ENCODE measurements around the gene PPIE.

PPIE gene

DNA sequence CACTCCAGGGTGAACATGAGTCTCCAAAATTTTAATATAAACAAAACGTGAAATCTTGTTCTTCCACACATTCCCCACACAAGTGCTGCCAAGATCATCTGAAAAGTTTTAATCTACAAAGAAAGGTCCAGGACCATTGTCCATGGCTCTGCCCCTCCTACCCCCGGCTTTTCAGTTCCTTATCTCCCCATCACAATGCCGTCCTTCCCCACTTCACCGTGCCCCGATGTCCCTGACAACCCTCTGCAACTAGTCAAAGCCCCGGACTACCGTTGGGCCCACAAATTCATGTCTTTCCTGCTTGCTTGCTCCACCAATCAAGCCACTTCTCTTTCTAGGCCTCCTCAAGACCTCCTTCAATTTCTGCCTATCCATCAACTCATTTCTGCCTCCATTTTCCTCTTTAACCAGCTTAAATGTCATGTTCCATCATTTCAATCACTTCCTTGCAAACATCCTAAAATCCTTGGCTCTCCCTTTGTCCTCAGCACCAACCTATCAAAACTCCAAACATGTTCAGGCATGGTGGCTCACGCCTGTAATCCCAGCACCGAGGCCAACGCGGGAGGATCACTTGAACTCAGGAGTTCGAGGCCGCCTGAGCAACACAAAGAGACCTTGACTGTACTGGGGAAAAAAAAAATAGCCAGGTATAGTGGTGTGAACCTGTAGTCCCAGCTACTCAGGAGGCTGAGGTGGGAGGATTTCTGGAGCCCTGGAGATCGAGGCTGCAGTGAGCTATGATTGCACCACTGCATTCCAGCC lies 64.0 kb downstream of the PPIE start:
- H2AFZ ChIP-seq (ENCODE audit: low read depth, low read length) = no peak overlapping the region
- no peak overlapping the region for H3K9ac ChIP-seq (ENCODE audit: low read length)
- no peak for DNase-seq
- no peaks in the 10 kb centered on the region for H3K36me3 ChIP-seq (ENCODE audit: control insufficient read depth in 1 of 2, insufficient read depth in 2 of 2, low read depth in 1 of 2, low read length in 2 of 2)
- peaks cover 2% of the 10 kb centered on the region for H3K9me3 ChIP-seq (ENCODE audit: control insufficient read depth, low read length)
- no peak overlapping the region for H4K91ac ChIP-seq (ENCODE audit: low read length)
- no peak overlapping the region for H2BK12ac ChIP-seq (ENCODE audit: low read length in 2 of 2)
- no peak overlapping the region for H2BK120ac ChIP-seq (ENCODE audit: low read depth, low read length)
- no peak overlapping the region for H2BK15ac ChIP-seq (ENCODE audit: low read depth, poor library complexity, severe bottlenecking)
- no peak overlapping the region for H3K18ac ChIP-seq (ENCODE audit: low read depth in 1 of 2, low read length in 2 of 2)
- H3K27me3 ChIP-seq (ENCODE audit: control insufficient read depth in 1 of 2, insufficient read depth in 1 of 2, low read length in 2 of 2) = peaks cover 0 to 5% of the 10 kb centered on the region in 2 experiments
- H3K4me1 ChIP-seq (ENCODE audit: control insufficient read depth, insufficient read depth, low read depth, low read length) = peaks cover 4% of the 10 kb centered on the region
- WGBS = 89% methylated on average over 14 of the region's 14 CpGs
- no peak overlapping the region for H4K8ac ChIP-seq (ENCODE audit: low read length)
- no peak overlapping the region for H3K14ac ChIP-seq (ENCODE audit: low read length in 2 of 2)
- H3K4me2 ChIP-seq (ENCODE audit: low read length, poor library complexity, severe bottlenecking) = no peak overlapping the region
- no peak overlapping the region for H2AK5ac ChIP-seq (ENCODE audit: low read length, severe bottlenecking)
- no peak overlapping the region for H3K4me3 ChIP-seq (ENCODE audit: insufficient read depth in 1 of 2, low read depth in 1 of 2, low read length in 2 of 2)
- no peak overlapping the region for H3K4ac ChIP-seq (ENCODE audit: low read depth in 1 of 2, low read length in 2 of 2)
- no peak overlapping the region for H3K27ac ChIP-seq (ENCODE audit: low read length, poor library complexity, severe bottlenecking)
- H3K23ac ChIP-seq (ENCODE audit: low read length in 2 of 2) = no peak overlapping the region
- H3K79me1 ChIP-seq (replicated peaks; ENCODE audit: low read length, poor library complexity, severe bottlenecking) = no peaks in the 10 kb centered on the region
- no peak overlapping the region for H2BK5ac ChIP-seq (ENCODE audit: low read depth, low read length, poor library complexity, severe bottlenecking)

- H3K36me3 ChIP-seq (ENCODE audit: control insufficient read depth in 1 of 2, insufficient read depth in 2 of 2, low read depth in 1 of 2, low read length in 2 of 2) = no peaks in the 10 kb centered on the region
- no peak overlapping the region for H2AK5ac ChIP-seq (ENCODE audit: low read length, severe bottlenecking)
- no peak overlapping the region for H3K18ac ChIP-seq (ENCODE audit: low read depth in 1 of 2, low read length in 2 of 2)
- no peak overlapping the region for H2AFZ ChIP-seq (ENCODE audit: low read depth, low read length)
- no peak overlapping the region for H2BK15ac ChIP-seq (ENCODE audit: low read depth, poor library complexity, severe bottlenecking)
- H3K79me1 ChIP-seq (replicated peaks; ENCODE audit: low read length, poor library complexity, severe bottlenecking) = no peaks in the 10 kb centered on the region
- no peak overlapping the region for H3K23ac ChIP-seq (ENCODE audit: low read length in 2 of 2)
- 97% methylated on average over 2 of the region's 2 CpGs for WGBS
- no peak overlapping the region for H3K4me2 ChIP-seq (ENCODE audit: low read length, poor library complexity, severe bottlenecking)
- H4K91ac ChIP-seq (ENCODE audit: low read length) = no peak overlapping the region
- peaks cover 1% of the 10 kb centered on the region for H3K4me1 ChIP-seq (ENCODE audit: control insufficient read depth, insufficient read depth, low read depth, low read length)
- H3K4me3 ChIP-seq (ENCODE audit: insufficient read depth in 1 of 2, low read depth in 1 of 2, low read length in 2 of 2) = no peak overlapping the region
- H3K27me3 ChIP-seq (ENCODE audit: control insufficient read depth in 1 of 2, insufficient read depth in 1 of 2, low read length in 2 of 2) = peaks cover 0 to 5% of the 10 kb centered on the region in 2 experiments
- H3K14ac ChIP-seq (ENCODE audit: low read length in 2 of 2) = no peak overlapping the region
- no peak overlapping the region for H3K27ac ChIP-seq (ENCODE audit: low read length, poor library complexity, severe bottlenecking)
- H3K9me3 ChIP-seq (ENCODE audit: control insufficient read depth, low read length) = peaks cover 2% of the 10 kb centered on the region
- no peak overlapping the region for H3K9ac ChIP-seq (ENCODE audit: low read length)
- DNase-seq = no peak
- H2BK120ac ChIP-seq (ENCODE audit: low read depth, low read length) = no peak overlapping the region
- no peak overlapping the region for H4K8ac ChIP-seq (ENCODE audit: low read length)
- no peak overlapping the region for H3K4ac ChIP-seq (ENCODE audit: low read depth in 1 of 2, low read length in 2 of 2)
- H2BK5ac ChIP-seq (ENCODE audit: low read depth, low read length, poor library complexity, severe bottlenecking) = no peak overlapping the region
- H2BK12ac ChIP-seq (ENCODE audit: low read length in 2 of 2) = no peak overlapping the region
Measured at GRCh38 chr1:39805385-39805784, 66.7 kb downstream of the PPIE start.

GRCh38 chr1:39808784-39809517 lies 70.3 kb downstream of the PPIE start:
- no peaks in the 10 kb centered on the region for H3K79me1 ChIP-seq (replicated peaks; ENCODE audit: low read length, poor library complexity, severe bottlenecking)
- H3K4me2 ChIP-seq (ENCODE audit: low read length, poor library complexity, severe bottlenecking) = no peak overlapping the region
- H3K4me1 ChIP-seq (ENCODE audit: control insufficient read depth, insufficient read depth, low read depth, low read length) = no peaks in the 10 kb centered on the region
- no peak overlapping the region for H3K4me3 ChIP-seq (ENCODE audit: insufficient read depth in 1 of 2, low read depth in 1 of 2, low read length in 2 of 2)
- no peak overlapping the region for H3K27ac ChIP-seq (ENCODE audit: low read length, poor library complexity, severe bottlenecking)
- no peak overlapping the region for H2AK5ac ChIP-seq (ENCODE audit: low read length, severe bottlenecking)
- no peak overlapping the region for H3K14ac ChIP-seq (ENCODE audit: low read length in 2 of 2)
- H3K9me3 ChIP-seq (ENCODE audit: control insufficient read depth, low read length) = peaks cover 2% of the 10 kb centered on the region
- no peak overlapping the region for H4K91ac ChIP-seq (ENCODE audit: low read length)
- no peak overlapping the region for H2BK120ac ChIP-seq (ENCODE audit: low read depth, low read length)
- H3K27me3 ChIP-seq (ENCODE audit: control insufficient read depth in 1 of 2, insufficient read depth in 1 of 2, low read length in 2 of 2) = peaks cover 3 to 6% of the 10 kb centered on the region in 2 experiments
- no peak overlapping the region for H3K18ac ChIP-seq (ENCODE audit: low read depth in 1 of 2, low read length in 2 of 2)
- no peaks in the 10 kb centered on the region for H3K36me3 ChIP-seq (ENCODE audit: control insufficient read depth in 1 of 2, insufficient read depth in 2 of 2, low read depth in 1 of 2, low read length in 2 of 2)
- WGBS = 61% methylated on average over 4 of the region's 8 CpGs
- H2BK12ac ChIP-seq (ENCODE audit: low read length in 2 of 2) = no peak overlapping the region
- no peak overlapping the region for H3K23ac ChIP-seq (ENCODE audit: low read length in 2 of 2)
- H3K4ac ChIP-seq (ENCODE audit: low read depth in 1 of 2, low read length in 2 of 2) = no peak overlapping the region
- no peak overlapping the region for H2BK5ac ChIP-seq (ENCODE audit: low read depth, low read length, poor library complexity, severe bottlenecking)
- no peak overlapping the region for H4K8ac ChIP-seq (ENCODE audit: low read length)
- no peak overlapping the region for H3K9ac ChIP-seq (ENCODE audit: low read length)
- H2BK15ac ChIP-seq (ENCODE audit: low read depth, poor library complexity, severe bottlenecking) = no peak overlapping the region
- H2AFZ ChIP-seq (ENCODE audit: low read depth, low read length) = no peak overlapping the region
- no peak for DNase-seq

GRCh38 chr1:39812913-39813312 lies 74.2 kb downstream of the PPIE start:
- no peak overlapping the region for H3K9ac ChIP-seq (ENCODE audit: low read length)
- no peak overlapping the region for H2AK5ac ChIP-seq (ENCODE audit: low read length, severe bottlenecking)
- no peaks in the 10 kb centered on the region for H3K4me1 ChIP-seq (ENCODE audit: control insufficient read depth, insufficient read depth, low read depth, low read length)
- 81% methylated on average over 2 of the region's 3 CpGs for WGBS
- no peak overlapping the region for H2BK5ac ChIP-seq (ENCODE audit: low read depth, low read length, poor library complexity, severe bottlenecking)
- H3K18ac ChIP-seq (ENCODE audit: low read depth in 1 of 2, low read length in 2 of 2) = no peak overlapping the region
- no peak overlapping the region for H2BK15ac ChIP-seq (ENCODE audit: low read depth, poor library complexity, severe bottlenecking)
- no peak overlapping the region for H2AFZ ChIP-seq (ENCODE audit: low read depth, low read length)
- no peak overlapping the region for H4K91ac ChIP-seq (ENCODE audit: low read length)
- H3K4me2 ChIP-seq (ENCODE audit: low read length, poor library complexity, severe bottlenecking) = no peak overlapping the region
- DNase-seq = no peak
- no peak overlapping the region for H4K8ac ChIP-seq (ENCODE audit: low read length)
- peaks cover 7 to 12% of the 10 kb centered on the region in 2 experiments for H3K27me3 ChIP-seq (ENCODE audit: control insufficient read depth in 1 of 2, insufficient read depth in 1 of 2, low read length in 2 of 2)
- no peak overlapping the region for H2BK12ac ChIP-seq (ENCODE audit: low read length in 2 of 2)
- H3K27ac ChIP-seq (ENCODE audit: low read length, poor library complexity, severe bottlenecking) = no peak overlapping the region
- no peak overlapping the region for H3K23ac ChIP-seq (ENCODE audit: low read length in 2 of 2)
- no peak overlapping the region for H3K4me3 ChIP-seq (ENCODE audit: insufficient read depth in 1 of 2, low read depth in 1 of 2, low read length in 2 of 2)
- H2BK120ac ChIP-seq (ENCODE audit: low read depth, low read length) = no peak overlapping the region
- H3K79me1 ChIP-seq (replicated peaks; ENCODE audit: low read length, poor library complexity, severe bottlenecking) = no peaks in the 10 kb centered on the region
- H3K36me3 ChIP-seq (ENCODE audit: control insufficient read depth in 1 of 2, insufficient read depth in 2 of 2, low read depth in 1 of 2, low read length in 2 of 2) = no peaks in the 10 kb centered on the region
- H3K4ac ChIP-seq (ENCODE audit: low read depth in 1 of 2, low read length in 2 of 2) = no peak overlapping the region
- no peaks in the 10 kb centered on the region for H3K9me3 ChIP-seq (ENCODE audit: control insufficient read depth, low read length)
- H3K14ac ChIP-seq (ENCODE audit: low read length in 2 of 2) = peak overlapping the region in 1 of 2 experiments; percentile 60
